Measurements from ENCODE around the gene SCTR.

The SCTR gene

GRCh38 chr2:119488245-119489214 is 35.8 kb downstream of the SCTR start:
- no peak for DNase-seq (ENCODE audit: extremely low read depth in 1 of 2, low read depth in 1 of 2)

- DNase-seq (ENCODE audit: extremely low read depth in 1 of 2, low read depth in 1 of 2): no peak
Measured at GRCh38 chr2:119487434-119488244, 36.6 kb downstream of the SCTR start.

GRCh38 chr2:119486886-119487285 is 37.4 kb downstream of the SCTR start:
- DNase-seq (ENCODE audit: extremely low read depth in 1 of 2, low read depth in 1 of 2): no peak

- no peak for DNase-seq (ENCODE audit: extremely low read depth in 1 of 2, low read depth in 1 of 2)
Measured at GRCh38 chr2:119486196-119486827, 38.0 kb downstream of the SCTR start.

GRCh38 chr2:119485336-119486110 is 38.8 kb downstream of the SCTR start:
- DNase-seq (ENCODE audit: extremely low read depth in 1 of 2, low read depth in 1 of 2): no peak

GRCh38 chr2:119484834-119485233 is 39.4 kb downstream of the SCTR start:
- no peak for DNase-seq (ENCODE audit: extremely low read depth in 1 of 2, low read depth in 1 of 2)

GRCh38 chr2:119483896-119484718 is 40.2 kb downstream of the SCTR start:
- DNase-seq (ENCODE audit: extremely low read depth in 1 of 2, low read depth in 1 of 2): no peak

- DNase-seq (ENCODE audit: extremely low read depth in 1 of 2, low read depth in 1 of 2): no peak
Measured at GRCh38 chr2:119483395-119483753, 40.9 kb downstream of the SCTR start.

- DNase-seq (ENCODE audit: extremely low read depth in 1 of 2, low read depth in 1 of 2): no peak
Measured at GRCh38 chr2:119482481-119483394, 41.5 kb downstream of the SCTR start.

GRCh38 chr2:119481501-119482455 is 42.5 kb downstream of the SCTR start:
- no peak for DNase-seq (ENCODE audit: extremely low read depth in 1 of 2, low read depth in 1 of 2)

GRCh38 chr2:119480718-119481142 is 43.6 kb downstream of the SCTR start:
- no peak for DNase-seq (ENCODE audit: extremely low read depth in 1 of 2, low read depth in 1 of 2)

- DNase-seq (ENCODE audit: extremely low read depth in 1 of 2, low read depth in 1 of 2): no peak
Measured at GRCh38 chr2:119480184-119480583, 44.1 kb downstream of the SCTR start.

GRCh38 chr2:119478978-119479295 is 45.3 kb downstream of the SCTR start:
- no peak for DNase-seq (ENCODE audit: extremely low read depth in 1 of 2, low read depth in 1 of 2)

- DNase-seq (ENCODE audit: extremely low read depth in 1 of 2, low read depth in 1 of 2): no peak
Measured at GRCh38 chr2:119478188-119478977, 45.9 kb downstream of the SCTR start.

- no peak for DNase-seq (ENCODE audit: extremely low read depth in 1 of 2, low read depth in 1 of 2)
Measured at GRCh38 chr2:119477113-119477505, 47.2 kb downstream of the SCTR start.

GRCh38 chr2:119476301-119477112 is 47.8 kb downstream of the SCTR start:
- DNase-seq (ENCODE audit: extremely low read depth in 1 of 2, low read depth in 1 of 2): no peak
